HepG2 (cell line): ENCODE data around the gene VIT. TPM values are rescaled to one million over a fixed set of nuclear protein-coding genes. Genes with fewer than 3 reads are reported as not detected.

Source experiments
- ATAC-seq: fragments of 200-7000 bp; cut with Tn5 transposase; 3 replicates; pipeline ENCODE4 v1.9.1; 2020; ENCODE audit warnings: mild to moderate bottlenecking, moderate library complexity
- BruUV-seq: library from RNA; stranded (reverse); fragments of 400-500 nt; replicated peaks from 2 replicates; lab custom pipeline; 2021; lab: Mats Ljungman, UMichigan
- CTCF ChIA-PET: fragments of 300-600 bp; formaldehyde crosslinking; extraction: SDS; loops from one replicate; lab custom pipeline; 2021; ENCODE audit warnings: low total read pairs, inconsistent platforms, low intra/inter-chr PET ratio; lab: Yijun Ruan, JAX
- POLR2A ChIA-PET: fragments of 350-600 bp; sonication (Branson Sonifier 250); formaldehyde crosslinking; loops from one replicate; lab custom pipeline; 2020; ENCODE audit warnings: antibody characterized with exemption, inconsistent platforms; lab: Yijun Ruan, JAX
- DNase-seq: peaks from one replicate; pipeline ENCODE4 v3.0.0-alpha.2; 2015; ENCODE audit warnings: low spot score
- FAIRE-seq: peaks from 3 replicates; lab custom pipeline; 2011; peaks lifted over from hg19 to GRCh38; lab: Jason Lieb, UNC
- H2AFZ ChIP-seq: one replicate; pipeline ENCODE4 v1.6.1; 2011; ENCODE audit warnings: low read length, inconsistent platforms
- H3K27ac ChIP-seq: fragments of 300-600 bp; 3 replicates; pipeline ENCODE4 v1.8.0; 2011; ENCODE audit warnings: mixed run types, mild to moderate bottlenecking, mixed read lengths, low read length, inconsistent platforms; ENCODE audit not compliant: insufficient read depth; ENCODE audit errors: extremely low read length
- H3K27me3 ChIP-seq, 2 experiments: fragments of 200-600 bp in 1 of 2; 2 replicates in 1 of 2; 3 replicates in 1 of 2; pipeline versions ENCODE4 v1.6.0 to v1.8.0; 2011; ENCODE audit warnings: low read length in 2 of 2, mild to moderate bottlenecking in 2 of 2, moderate library complexity in 2 of 2, inconsistent platforms in 1 of 2; ENCODE audit not compliant: insufficient read depth in 2 of 2, control insufficient read depth in 1 of 2
- H3K36me3 ChIP-seq, 2 experiments: fragments of 200-600 bp in 1 of 2; replicated peaks in 1 of 2; 2 replicates in 1 of 2; 3 replicates in 1 of 2; pipeline versions ENCODE4 v1.5.1 to v1.8.0; 2011; ENCODE audit warnings: low read length in 2 of 2, inconsistent platforms in 1 of 2; ENCODE audit not compliant: insufficient read depth in 2 of 2, control insufficient read depth in 1 of 2
- H3K4me1 ChIP-seq: 2 replicates; pipeline ENCODE4 v1.5.1; 2012; ENCODE audit warnings: low read length, inconsistent platforms; ENCODE audit not compliant: insufficient read depth
- H3K4me2 ChIP-seq: 2 replicates; pipeline ENCODE4 v1.6.0; 2011; ENCODE audit warnings: low read depth, low read length, inconsistent platforms
- H3K4me3 ChIP-seq, 3 experiments: fragments of 200-600 bp in 1 of 3; sonication (generic), shearing (Covaris generic) in 1 of 3; replicated peaks in 1 of 3; 2 replicates each; pipeline ENCODE4 v1.5.1; 2011 to 2016; ENCODE audit warnings: low read length in 3 of 3, inconsistent platforms in 2 of 3, low read depth in 2 of 3, mild to moderate bottlenecking in 2 of 3, control low read depth in 1 of 3, mixed read lengths in 1 of 3; ENCODE audit not compliant: insufficient read depth in 1 of 3
- H3K79me2 ChIP-seq: one replicate; pipeline ENCODE4 v1.6.1; 2011; ENCODE audit warnings: low read length, inconsistent platforms; ENCODE audit not compliant: insufficient read depth
- H3K9ac ChIP-seq: 2 replicates; pipeline ENCODE4 v1.6.0; 2011; ENCODE audit warnings: mild to moderate bottlenecking, low read depth, low read length, inconsistent platforms; ENCODE audit not compliant: insufficient read depth
- H3K9me3 ChIP-seq: 2 replicates; pipeline ENCODE4 v1.5.1; 2012; ENCODE audit warnings: mild to moderate bottlenecking, low read length
- H4K20me1 ChIP-seq: 2 replicates; pipeline ENCODE4 v1.6.0; 2011; ENCODE audit warnings: inconsistent platforms, mild to moderate bottlenecking, low read length, moderate library complexity; ENCODE audit not compliant: insufficient read depth
- ATF5 ChIP-seq: sonication (generic); formaldehyde crosslinking; IDR thresholded peaks from 2 replicates; pipeline ENCODE4 v1.4.0; 2020; ENCODE audit warnings: mild to moderate bottlenecking, low read depth, missing genetic modification reagents
- HNRNPK ChIP-seq: fragments of 200-400 bp; formaldehyde crosslinking; IDR thresholded peaks from 2 replicates; pipeline ENCODE4 v1.6.1; 2018; ENCODE audit warnings: low read length, low read depth, moderate library complexity, mild to moderate bottlenecking; ENCODE audit not compliant: poor library complexity, severe bottlenecking
- ONECUT2 ChIP-seq: sonication (generic); formaldehyde crosslinking; IDR thresholded peaks from 2 replicates; pipeline ENCODE4 v1.4.0; 2020; ENCODE audit warnings: missing genetic modification reagents
- SP2 ChIP-seq: sonication (generic); formaldehyde crosslinking; IDR thresholded peaks from 2 replicates; pipeline ENCODE4 v1.5.1; 2020; ENCODE audit warnings: mild to moderate bottlenecking, missing genetic modification reagents
- THRA ChIP-seq: sonication (generic); formaldehyde crosslinking; IDR thresholded peaks from 2 replicates; pipeline ENCODE4 v1.4.0; 2020; ENCODE audit warnings: missing genetic modification reagents, borderline replicate concordance
- WGBS: methylation state at CpG from one replicate; pipeline ENCODE4 v1.1.6; 2017; ENCODE audit warnings: low lambda C conversion rate; 5-methylcytosine and 5-hydroxymethylcytosine counted together
- in situ Hi-C: cut with HindIII; loops from 2 replicates; pipeline ENCODE4 v1.10.0; 2017; ENCODE audit warnings: low pct_unique_long_range_greater_than_20kb; ENCODE audit not compliant: extremely low pct_ligation_motif_present
- intact Hi-C: fragments of 100-400 bp; cut with micrococcal nuclease; formaldehyde crosslinking; loops from one replicate; pipeline ENCODE4 v1.10.0; 2022; ENCODE audit not compliant: unreplicated experiment
- polyA plus RNA-seq, 8 experiments: library from polyadenylated mRNA; depleted of rRNA in 3 of 8; stranded (reverse) in 7 of 8; unstranded in 1 of 8; fragments of >200 nt; fragmentation: Illumina TruSeq in 4 of 8; extraction: Trizol in 4 of 8; gene quantifications; 2 replicates each; pipeline versions ENCODE4 v1.2.1 to v1.2.3, GENCODE V29; 2011 to 2016; ENCODE audit warnings: low read depth in 4 of 8, missing spikeins in 1 of 8, mixed read lengths in 1 of 8; ENCODE audit not compliant: insufficient read depth in 1 of 8
- total RNA-seq, 5 experiments: library from RNA; depleted of rRNA; stranded (reverse); fragments of >200 nt; fragmentation: Illumina TruSeq; extraction: Trizol; gene quantifications; 2 replicates each; pipeline ENCODE4 v1.2.3, GENCODE V29; 2016; ENCODE audit warnings: low read depth in 1 of 5
- TF ChIP-seq, protein P1 (sequence below): sonication (generic); formaldehyde crosslinking; IDR thresholded peaks from 2 replicates; pipeline ENCODE4 v1.5.1; 2020; ENCODE audit warnings: mild to moderate bottlenecking, missing genetic modification reagents, borderline replicate concordance
- TF ChIP-seq, protein P2 (sequence below): sonication (generic); formaldehyde crosslinking; IDR thresholded peaks from 2 replicates; pipeline ENCODE4 v1.4.0; 2020; ENCODE audit warnings: missing genetic modification reagents, low read depth, mild to moderate bottlenecking, borderline replicate concordance

VIT gene
- total and polyA plus RNA-seq, 2 of the 13 experiments (the other 11 are each of a cell fraction or from before 2014, with no cell fraction given) = not detected

DNA sequence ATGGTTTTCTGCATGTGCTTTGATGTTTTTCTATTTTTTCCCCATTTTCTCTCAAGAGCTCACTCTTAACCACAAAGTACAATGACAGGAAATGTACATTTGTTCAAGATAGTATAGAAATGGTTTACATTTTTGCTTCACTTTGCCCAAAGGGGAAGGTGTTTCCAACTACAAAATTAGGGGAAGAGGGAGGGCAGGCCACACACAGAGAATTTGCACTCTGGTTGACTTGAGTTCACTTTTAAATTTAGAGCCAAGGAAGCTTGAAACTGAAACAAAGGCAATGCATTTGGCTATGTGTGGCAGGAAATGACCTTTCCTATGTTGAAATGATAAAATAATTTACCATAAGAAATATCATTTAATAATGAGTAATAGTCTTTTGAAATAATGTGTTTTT, 19.1 kb upstream of the VIT start (continued):
- no peak for TF ChIP-seq THRA (CRISPR knock-in tag)
- TF ChIP-seq SP2 (CRISPR knock-in tag) = no peak
- no peak for TF ChIP-seq ATF5
- TF ChIP-seq, protein P1, sequence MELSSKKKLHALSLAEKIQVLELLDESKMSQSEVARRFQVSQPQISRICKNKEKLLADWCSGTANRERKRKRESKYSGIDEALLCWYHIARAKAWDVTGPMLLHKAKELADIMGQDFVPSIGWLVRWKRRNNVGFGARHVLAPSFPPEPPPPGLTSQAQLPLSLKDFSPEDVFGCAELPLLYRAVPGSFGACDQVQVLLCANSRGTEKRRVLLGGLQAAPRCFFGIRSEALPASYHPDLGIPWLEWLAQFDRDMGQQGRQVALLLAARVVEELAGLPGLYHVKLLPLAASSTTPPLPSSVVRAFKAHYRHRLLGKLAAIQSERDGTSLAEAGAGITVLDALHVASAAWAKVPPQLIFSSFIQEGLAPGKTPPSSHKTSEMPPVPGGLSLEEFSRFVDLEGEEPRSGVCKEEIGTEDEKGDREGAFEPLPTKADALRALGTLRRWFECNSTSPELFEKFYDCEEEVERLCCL (CRISPR knock-in tag) = no peak
- TF ChIP-seq ONECUT2 = no peak
- TF ChIP-seq HNRNPK = no peak
- TF ChIP-seq, protein P2, sequence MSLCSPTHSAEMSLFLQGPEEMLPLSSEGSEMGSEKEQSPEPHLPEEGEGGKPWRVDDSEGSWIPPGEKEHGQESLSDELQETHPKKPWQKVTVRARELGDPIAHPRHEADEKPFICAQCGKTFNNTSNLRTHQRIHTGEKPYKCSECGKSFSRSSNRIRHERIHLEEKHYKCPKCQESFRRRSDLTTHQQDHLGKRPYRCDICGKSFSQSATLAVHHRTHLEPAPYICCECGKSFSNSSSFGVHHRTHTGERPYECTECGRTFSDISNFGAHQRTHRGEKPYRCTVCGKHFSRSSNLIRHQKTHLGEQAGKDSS (CRISPR knock-in tag) = no peak

DNA sequence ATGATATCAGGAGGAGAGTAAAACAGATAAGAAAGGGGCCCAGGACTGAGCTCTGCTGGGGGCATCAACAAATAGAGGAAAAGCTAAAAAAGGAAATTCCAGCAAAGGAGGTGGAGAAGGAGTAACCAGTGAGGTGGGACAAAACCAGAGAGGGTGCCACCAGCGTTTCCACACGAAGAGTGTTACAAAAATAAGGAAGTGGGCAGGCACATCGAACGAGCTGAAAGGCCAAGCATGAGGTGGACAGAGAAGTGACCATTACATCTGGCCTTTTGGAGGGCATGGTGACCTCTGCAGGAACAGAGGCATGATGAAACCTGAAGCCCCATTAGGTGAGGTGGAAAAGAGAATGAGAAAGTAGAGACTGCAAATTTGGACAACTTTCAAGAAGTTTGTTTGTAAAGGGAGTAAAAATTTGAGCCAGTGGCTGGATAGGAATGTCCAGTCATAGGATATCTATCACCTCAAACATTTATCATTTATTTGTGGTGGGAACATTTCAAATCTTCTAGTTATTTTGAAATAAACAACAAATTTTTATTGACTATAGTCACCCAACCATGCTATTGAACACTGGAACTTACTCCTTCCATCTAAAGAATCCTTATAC, 18.4 kb upstream of the VIT start:
- H3K9me3 ChIP-seq = peaks cover 9% of the 10 kb centered on the region; the same call in 1 of the 2 replicates
- no peaks in the 10 kb centered on the region for H3K36me3 ChIP-seq
- H3K4me2 ChIP-seq = no peak overlapping the region
- H4K20me1 ChIP-seq = no peaks in the 10 kb centered on the region
- ATAC-seq = no peak
- H3K4me3 ChIP-seq = no peak overlapping the region
- H3K27ac ChIP-seq = no peak overlapping the region
- no peaks in the 10 kb centered on the region for H3K79me2 ChIP-seq
- no peak for FAIRE-seq
- H3K4me1 ChIP-seq = no peaks in the 10 kb centered on the region
- no peak overlapping the region for H2AFZ ChIP-seq
- intact Hi-C loops = no loop called here
- 2% methylated on average over 4 of the region's 4 CpGs for WGBS
- H3K9ac ChIP-seq = no peak overlapping the region
- DNase-seq = no peak
- H3K27me3 ChIP-seq = peaks cover 0 to 6% of the 10 kb centered on the region in 2 experiments; a peak in 2 of 5 replicates
- POLR2A ChIA-PET = no interaction called here
- no TSS peak for BruUV-seq
- in situ Hi-C loops = loop anchor here (10.0 kb wide), 1 partner anchor 803 kb away; no protein-coding TSS in a partner anchor
- CTCF ChIA-PET = no interaction called here
